T-helper 1 cell treated with Interleukin-12 subunit alpha and Interleukin-12 subunit beta and Interleukin-4 antibody, amounts not matched to agents 30 μg/mL and 1 μg/mL, for 36 hours (primary cell): ENCODE measurements around the gene CEP20.
"Not testable (repeated sequence)": the region's sequence is repeated elsewhere in the genome, so short reads cannot be mapped to it uniquely, and the experiment has no call there.

Source experiments
- H3K27ac Mint-ChIP-seq: one replicate; pipeline ENCODE4 v1.8.0; 2021; ENCODE audit warnings: mild to moderate bottlenecking, mixed read lengths
- H3K27me3 Mint-ChIP-seq: one replicate; pipeline ENCODE4 v1.8.0; 2021; ENCODE audit warnings: low read depth, mixed read lengths
- H3K36me3 Mint-ChIP-seq: one replicate; pipeline ENCODE4 v1.8.0; 2021; ENCODE audit warnings: low read depth, mixed read lengths
- H3K4me1 Mint-ChIP-seq: one replicate; pipeline ENCODE4 v1.8.0; 2021; ENCODE audit warnings: low read depth, mixed read lengths
- H3K4me3 Mint-ChIP-seq: one replicate; pipeline ENCODE4 v1.8.0; 2021; ENCODE audit warnings: mild to moderate bottlenecking, moderate library complexity, mixed read lengths
- H3K9me3 Mint-ChIP-seq: one replicate; pipeline ENCODE4 v1.8.0; 2021; ENCODE audit warnings: mixed read lengths

The CEP20 gene, protein sequence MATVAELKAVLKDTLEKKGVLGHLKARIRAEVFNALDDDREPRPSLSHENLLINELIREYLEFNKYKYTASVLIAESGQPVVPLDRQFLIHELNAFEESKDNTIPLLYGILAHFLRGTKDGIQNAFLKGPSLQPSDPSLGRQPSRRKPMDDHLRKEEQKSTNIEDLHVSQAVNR

DNA sequence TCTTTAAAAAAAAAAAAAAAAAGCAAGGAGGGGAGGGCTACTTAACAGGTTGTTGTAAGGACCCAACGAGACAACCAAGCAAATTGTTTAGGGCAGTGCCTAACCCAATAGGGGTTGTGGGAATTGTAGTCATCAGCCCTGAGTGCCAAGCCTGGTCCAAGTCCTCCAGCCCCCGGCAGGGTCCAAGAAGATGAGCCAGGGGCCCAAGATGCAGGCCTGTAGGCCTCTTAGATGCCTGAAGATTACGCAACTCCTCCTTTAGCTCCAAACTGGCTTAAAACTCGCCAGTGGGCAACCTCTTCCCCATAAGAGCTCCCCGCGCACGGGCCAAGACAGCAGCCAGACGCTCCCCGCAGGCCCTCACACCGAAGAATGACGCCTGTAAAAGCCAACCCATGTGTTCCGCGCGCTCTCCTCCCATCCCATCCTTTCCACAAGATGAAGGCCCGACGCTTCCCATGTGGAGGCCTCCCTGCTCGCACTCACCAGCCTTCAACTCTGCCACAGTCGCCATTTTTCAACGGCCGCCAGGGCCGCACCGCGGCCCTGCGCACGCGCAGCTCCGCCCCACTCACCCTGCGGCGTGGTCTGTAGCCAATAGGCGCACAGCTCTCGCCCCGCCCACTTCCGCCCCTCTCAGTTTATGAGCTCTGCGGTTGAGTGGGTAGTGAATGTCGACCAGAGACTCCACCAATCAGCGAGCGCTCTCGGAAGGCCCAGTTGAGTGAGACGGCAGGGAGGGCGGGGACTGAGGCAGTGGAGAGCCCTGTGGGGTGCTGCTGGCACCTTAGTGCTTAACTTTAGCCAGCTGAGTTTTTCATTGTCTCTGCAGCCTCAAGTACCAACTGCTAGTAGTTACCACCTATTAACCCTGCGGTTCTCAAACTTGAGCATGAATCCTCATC is at the start of gene CEP20:
Gene CEP20, minus strand, starts transcription at position 532 of the 905 bp plus-strand sequence. Its CDS starts 18 bp downstream, at position 514.
- H3K4me3 Mint-ChIP-seq = peak within 1 kb of the TSS; percentile 100
- H3K27ac Mint-ChIP-seq = peak within 1 kb of the TSS; percentile 99

DNA sequence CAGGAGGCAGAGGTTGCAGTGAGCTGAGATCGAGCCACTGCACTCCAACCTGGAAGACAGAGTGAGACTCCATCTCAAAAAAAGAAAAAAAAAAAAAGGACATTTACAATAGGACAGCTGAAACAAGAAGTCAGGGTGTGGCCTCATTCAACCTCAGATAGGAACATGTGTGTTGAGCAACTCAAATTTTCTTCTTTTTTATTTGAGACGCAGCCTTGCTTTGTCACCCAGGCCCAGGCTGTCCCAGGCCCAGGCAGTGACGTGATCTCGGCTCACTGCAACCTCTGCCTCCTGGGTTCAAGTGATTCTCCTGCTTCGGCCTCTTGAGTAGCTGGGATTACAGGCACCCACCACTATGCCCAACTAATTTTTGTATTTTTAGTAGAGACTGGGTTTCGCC is 48.4 kb upstream of the CEP20 start:
- peaks cover 21% of the 10 kb centered on the region for H3K27me3 Mint-ChIP-seq
- H3K9me3 Mint-ChIP-seq, H3K36me3 Mint-ChIP-seq, H3K27ac Mint-ChIP-seq, H3K4me1 Mint-ChIP-seq, H3K4me3 Mint-ChIP-seq: not testable (repeated sequence)

More for the DNA sequence above, at the start of gene CEP20:
- Mint-ChIP-seq H3K9me3 (no peaks in the 10 kb centered on the region), H3K27me3 (no peaks in the 10 kb centered on the region), H3K4me1 (peaks cover 31% of the 10 kb centered on the region), H3K36me3 (peaks cover 12% of the 10 kb centered on the region)

DNA sequence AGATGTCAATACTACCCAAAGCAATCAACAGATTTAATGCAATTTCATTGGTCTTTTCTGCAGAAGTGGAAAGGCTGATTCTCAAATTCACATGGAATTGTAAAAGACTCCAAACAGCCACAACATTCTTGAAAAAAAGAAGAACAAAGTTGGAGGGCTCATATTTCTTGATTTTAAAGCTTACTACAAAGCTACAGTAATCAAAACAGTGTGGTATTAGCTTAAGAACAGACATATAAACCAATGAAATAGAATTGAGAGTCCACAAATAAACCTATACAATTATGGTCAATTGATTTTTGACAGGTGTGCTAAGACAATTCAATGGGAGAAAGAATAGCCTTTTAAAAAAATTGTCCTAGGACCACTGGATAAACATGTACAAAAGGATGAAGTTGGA is 46.6 kb upstream of the CEP20 start:
- Mint-ChIP-seq H3K36me3 (no peaks in the 10 kb centered on the region), H3K27ac (no peak overlapping the region), H3K4me3 (no peak overlapping the region), H3K4me1 (peaks cover under 1% of the 10 kb centered on the region), H3K27me3 (peaks cover 21% of the 10 kb centered on the region), H3K9me3 (no peaks in the 10 kb centered on the region)

DNA sequence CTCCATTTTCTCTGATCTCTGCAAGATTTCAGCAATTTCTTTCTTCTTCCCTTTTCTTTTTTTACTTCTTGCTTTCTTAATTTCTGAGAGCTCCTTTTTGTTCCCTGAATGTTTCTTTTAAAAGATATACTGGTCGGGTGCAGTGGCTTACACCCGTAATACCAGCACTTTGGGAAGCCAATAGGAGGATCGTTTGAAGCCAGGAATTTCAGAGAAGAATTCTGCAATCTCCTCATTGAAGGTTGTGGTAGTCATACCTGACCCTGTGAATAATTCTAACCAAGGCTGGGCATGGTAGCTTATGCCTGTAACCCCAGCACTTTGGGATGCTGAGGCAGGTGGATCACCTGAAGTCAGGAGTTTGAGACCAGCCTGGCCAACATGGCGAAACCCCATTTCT is 45.4 kb upstream of the CEP20 start:
- no peak overlapping the region for H3K4me3 Mint-ChIP-seq
- no peaks in the 10 kb centered on the region for H3K36me3 Mint-ChIP-seq
- H3K27me3 Mint-ChIP-seq = peaks cover 21% of the 10 kb centered on the region

DNA sequence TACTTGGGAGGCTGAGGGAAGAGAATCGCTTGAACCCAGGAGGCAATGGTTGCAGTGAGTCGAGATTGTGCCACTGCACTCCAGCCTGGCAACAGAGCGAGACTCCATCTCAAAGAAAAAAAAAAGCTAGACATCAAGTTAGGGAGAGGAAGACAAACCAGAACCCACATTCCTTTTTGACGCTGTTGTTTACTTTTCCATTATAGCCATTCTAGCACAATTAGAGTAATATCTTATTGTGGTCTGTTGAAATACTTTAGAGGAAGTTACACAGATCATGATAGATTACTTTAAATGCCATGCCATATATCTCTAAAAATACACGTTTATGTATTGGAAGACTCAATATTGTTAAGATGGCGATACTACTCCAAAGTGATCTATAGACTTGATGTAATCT is 44.5 kb upstream of the CEP20 start:
- Mint-ChIP-seq H3K36me3 (no peaks in the 10 kb centered on the region), H3K9me3 (no peaks in the 10 kb centered on the region), H3K27ac (no peak overlapping the region), H3K4me3 (no peak overlapping the region), H3K27me3 (peaks cover 21% of the 10 kb centered on the region), H3K4me1 (no peaks in the 10 kb centered on the region)

More for the DNA sequence above, 45.4 kb upstream of the CEP20 start:
- no peaks in the 10 kb centered on the region for H3K9me3 Mint-ChIP-seq
- H3K4me1 Mint-ChIP-seq = no peaks in the 10 kb centered on the region
- no peak overlapping the region for H3K27ac Mint-ChIP-seq

DNA sequence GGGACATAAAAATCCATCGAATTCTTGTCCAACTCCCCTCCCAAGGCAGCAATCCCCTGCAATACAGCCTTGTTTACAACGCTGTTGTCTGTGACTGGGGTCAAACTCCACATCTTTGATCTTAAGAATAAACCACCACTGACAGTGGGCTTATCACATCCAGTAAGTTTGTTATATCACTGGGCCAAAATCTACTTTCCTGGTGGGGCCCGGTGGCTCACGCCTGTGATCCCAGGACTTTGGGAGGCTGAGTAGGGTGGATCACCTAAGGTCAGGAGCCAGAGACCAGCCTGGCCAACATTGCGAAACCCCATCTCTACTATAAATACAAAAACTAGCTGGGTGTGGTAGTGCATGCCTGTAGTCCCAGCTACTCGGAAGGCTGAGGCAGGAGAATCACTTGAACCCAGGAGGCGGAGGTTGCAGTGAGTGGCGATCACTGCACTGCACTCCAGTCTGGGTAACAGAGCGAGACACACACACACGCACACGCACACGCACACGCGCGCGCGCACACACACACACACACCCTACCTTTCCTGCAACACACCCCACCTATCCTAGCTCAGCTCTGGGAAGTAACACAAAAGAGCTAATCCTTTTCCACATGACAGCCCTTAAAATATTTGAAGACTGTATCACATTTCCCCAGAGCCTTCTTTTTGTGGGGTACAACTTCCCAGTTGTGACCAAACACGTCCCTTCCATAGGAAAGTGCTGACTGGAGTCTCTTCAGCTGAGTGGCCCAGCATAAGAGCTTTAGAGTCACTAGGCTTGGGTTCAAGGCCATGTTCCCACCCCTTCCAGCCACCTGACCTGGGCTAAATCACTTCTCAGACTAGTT is 40.1 kb upstream of the CEP20 start:
- H3K4me3 Mint-ChIP-seq = no peak overlapping the region
- no peaks in the 10 kb centered on the region for H3K4me1 Mint-ChIP-seq
- no peaks in the 10 kb centered on the region for H3K9me3 Mint-ChIP-seq
- H3K36me3 Mint-ChIP-seq = no peaks in the 10 kb centered on the region
- no peak overlapping the region for H3K27ac Mint-ChIP-seq
- peaks cover 8% of the 10 kb centered on the region for H3K27me3 Mint-ChIP-seq

DNA sequence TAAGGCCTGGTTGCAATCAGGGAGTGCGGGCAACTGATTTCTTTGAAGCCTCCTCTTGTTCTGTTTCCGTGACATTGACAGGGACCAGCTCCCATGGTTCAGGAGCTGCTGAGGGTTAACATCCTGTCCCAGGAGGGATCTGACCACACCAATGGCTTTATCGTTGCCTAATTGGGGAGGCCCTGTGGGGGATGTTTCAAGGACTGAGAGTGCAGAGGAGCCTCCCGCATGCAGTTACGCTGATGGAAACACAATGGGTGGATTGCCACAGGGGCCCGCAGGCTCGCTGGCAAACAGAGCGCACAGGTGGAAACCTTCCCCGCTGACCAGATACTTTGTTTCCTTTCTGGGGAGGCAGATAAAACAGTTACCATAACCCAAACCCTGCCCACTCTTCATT is 37.2 kb upstream of the CEP20 start:
- H3K36me3 Mint-ChIP-seq = no peaks in the 10 kb centered on the region
- no peaks in the 10 kb centered on the region for H3K27me3 Mint-ChIP-seq
- no peak overlapping the region for H3K27ac Mint-ChIP-seq
- H3K4me1 Mint-ChIP-seq = no peaks in the 10 kb centered on the region
- no peaks in the 10 kb centered on the region for H3K9me3 Mint-ChIP-seq
- H3K4me3 Mint-ChIP-seq = no peak overlapping the region

DNA sequence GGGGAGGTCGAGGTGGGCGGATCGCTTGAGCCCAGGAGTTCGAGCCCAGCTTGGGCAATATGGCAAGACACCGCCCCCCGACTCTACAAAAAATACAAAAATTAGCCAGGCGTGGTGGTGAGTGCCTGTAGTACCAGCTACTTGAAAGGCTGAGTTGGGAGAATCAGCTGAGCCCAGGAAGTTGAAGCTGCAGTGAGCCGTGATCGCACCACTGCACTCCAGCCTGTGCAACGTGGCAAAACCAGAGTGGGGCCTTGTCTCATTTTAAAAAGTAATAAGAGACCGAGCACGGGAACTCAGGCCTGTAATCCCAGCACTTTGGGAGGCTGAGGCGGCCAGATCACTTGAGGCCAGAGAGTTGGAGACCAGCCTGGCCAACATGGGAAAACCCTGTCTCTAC is 36.6 kb upstream of the CEP20 start:
- Mint-ChIP-seq H3K9me3 (no peaks in the 10 kb centered on the region), H3K36me3 (no peaks in the 10 kb centered on the region), H3K27me3 (no peaks in the 10 kb centered on the region), H3K4me3 (no peak overlapping the region), H3K27ac (no peak overlapping the region), H3K4me1 (no peaks in the 10 kb centered on the region)

DNA sequence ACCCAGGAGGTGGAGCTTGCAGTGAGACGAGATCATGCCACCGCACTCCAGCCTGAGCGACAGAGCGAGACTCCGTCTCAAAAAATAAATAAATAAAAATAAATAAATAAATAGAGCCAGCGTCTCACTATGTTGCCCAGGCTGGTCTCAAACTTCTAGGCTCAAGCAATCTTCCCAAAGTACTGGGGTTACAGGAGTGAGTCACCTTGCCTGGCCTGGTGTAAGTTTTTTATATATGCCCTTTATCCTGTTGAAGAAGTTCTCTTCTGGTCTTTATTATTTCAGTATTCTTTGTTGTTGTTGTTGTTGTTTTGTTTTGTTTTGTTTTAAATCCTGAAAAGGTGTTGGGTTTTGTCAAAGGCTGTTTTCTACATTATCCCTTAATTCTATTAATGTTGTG is 30.9 kb upstream of the CEP20 start:
- Mint-ChIP-seq H3K4me1 (no peaks in the 10 kb centered on the region), H3K27me3 (no peaks in the 10 kb centered on the region), H3K36me3 (no peaks in the 10 kb centered on the region), H3K4me3 (no peak overlapping the region), H3K27ac (no peak overlapping the region), H3K9me3 (peaks cover 8% of the 10 kb centered on the region)

DNA sequence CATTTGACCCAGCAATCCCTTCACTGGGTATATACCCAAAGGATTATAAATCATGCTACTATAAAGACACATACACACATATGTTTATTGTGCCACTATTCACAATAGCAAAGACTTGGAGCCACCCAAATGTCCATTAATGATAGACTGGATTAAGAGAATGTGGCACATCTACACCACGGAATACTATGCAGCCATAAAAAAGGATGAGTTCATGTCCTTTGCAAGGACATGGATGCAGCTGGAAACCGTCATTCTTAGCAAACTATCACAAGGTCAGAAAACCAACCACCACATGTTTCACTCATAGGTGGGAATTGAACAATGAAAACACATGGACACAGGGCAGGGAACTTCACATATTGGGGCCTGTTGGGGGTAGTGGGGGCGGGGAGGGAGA is 29.9 kb upstream of the CEP20 start:
- H3K36me3 Mint-ChIP-seq, H3K4me3 Mint-ChIP-seq, H3K27me3 Mint-ChIP-seq, H3K27ac Mint-ChIP-seq, H3K9me3 Mint-ChIP-seq, H3K4me1 Mint-ChIP-seq: not testable (repeated sequence)

DNA sequence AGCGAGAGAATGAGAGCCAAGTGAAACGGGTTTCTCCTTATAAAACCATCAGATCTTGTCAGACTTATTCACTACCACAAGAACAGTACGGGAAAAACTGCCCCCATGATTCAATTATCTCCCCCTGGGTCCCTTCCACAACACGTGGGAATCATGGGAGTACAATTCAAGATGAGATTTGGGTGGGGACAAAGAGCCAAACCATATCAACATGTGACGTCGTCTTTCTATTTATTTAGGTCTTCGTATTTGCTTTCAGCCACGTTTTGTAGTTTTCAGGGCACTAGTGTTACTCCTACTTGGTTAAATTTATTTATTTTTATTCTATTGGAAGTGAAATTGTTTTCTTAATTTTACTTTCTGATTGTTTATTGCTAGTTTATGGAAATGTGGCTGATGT is 27.9 kb upstream of the CEP20 start:
- H3K36me3 Mint-ChIP-seq = peaks cover 3% of the 10 kb centered on the region
- no peak overlapping the region for H3K27ac Mint-ChIP-seq
- H3K27me3 Mint-ChIP-seq = no peaks in the 10 kb centered on the region
- peaks cover 8% of the 10 kb centered on the region for H3K9me3 Mint-ChIP-seq
- H3K4me3 Mint-ChIP-seq = no peak overlapping the region
- H3K4me1 Mint-ChIP-seq = peaks cover 13% of the 10 kb centered on the region

DNA sequence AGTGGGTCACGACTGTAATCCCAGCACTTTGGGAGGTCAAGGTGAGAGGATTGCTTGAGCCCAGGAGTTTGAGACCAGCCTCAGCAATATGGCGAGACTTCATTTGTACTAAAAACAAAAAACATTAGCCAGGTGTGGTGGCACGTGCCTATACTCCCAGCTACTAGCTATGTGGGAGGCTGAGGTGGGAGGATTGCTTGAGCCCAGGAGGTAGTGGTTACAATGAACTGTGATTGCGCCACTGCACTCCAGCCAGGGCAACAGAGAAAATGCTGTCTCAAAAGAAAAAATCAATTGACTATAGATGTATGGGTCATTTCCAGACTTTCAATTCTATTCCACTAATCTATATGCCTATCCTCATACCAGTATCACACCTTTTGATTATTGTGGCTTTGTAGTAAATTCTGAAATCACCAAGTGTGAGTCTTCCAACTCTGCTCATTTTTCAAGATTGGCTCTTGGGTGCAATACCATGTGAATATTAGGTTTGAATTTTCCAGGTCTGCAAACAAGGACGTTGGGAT is 27.2 kb upstream of the CEP20 start:
- Mint-ChIP-seq H3K27me3 (no peaks in the 10 kb centered on the region), H3K4me3 (no peak overlapping the region), H3K4me1 (peaks cover 16% of the 10 kb centered on the region), H3K27ac (no peak overlapping the region), H3K9me3 (peaks cover 8% of the 10 kb centered on the region), H3K36me3 (peaks cover 6% of the 10 kb centered on the region)

DNA sequence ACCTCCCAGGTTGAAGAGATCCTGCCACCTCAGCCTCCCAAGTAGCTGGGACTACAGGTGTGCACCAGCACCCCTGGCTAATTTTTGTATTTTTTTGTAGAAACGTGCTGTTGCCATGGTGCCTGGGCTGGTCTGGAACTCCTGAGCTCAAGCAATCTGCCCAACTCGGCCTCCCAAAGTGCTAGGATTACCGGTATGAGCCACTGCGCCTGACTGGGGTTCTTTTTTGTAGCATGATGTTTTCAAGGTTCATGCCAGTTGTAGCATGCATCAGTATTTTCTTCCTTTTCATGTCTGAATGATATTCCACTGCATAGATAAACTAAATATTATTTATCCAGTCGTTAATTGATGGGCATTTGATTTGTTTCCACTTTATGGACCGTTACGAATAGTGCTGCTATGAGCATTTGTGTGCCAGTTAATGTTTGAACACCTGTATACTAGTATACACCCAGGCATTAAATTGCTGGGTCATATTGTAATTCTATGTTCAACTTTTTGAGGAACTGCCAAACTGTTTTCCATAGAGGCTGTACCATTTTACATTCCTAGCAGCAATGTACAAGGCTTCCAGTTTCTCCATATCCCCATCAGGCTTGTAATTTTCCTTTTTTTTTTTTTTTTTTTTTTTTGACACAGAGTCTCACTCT is 24.8 kb upstream of the CEP20 start:
- no peaks in the 10 kb centered on the region for H3K27me3 Mint-ChIP-seq
- H3K4me3 Mint-ChIP-seq = peak overlapping the region; percentile 64
- H3K4me1 Mint-ChIP-seq = peaks cover 16% of the 10 kb centered on the region
- H3K36me3 Mint-ChIP-seq = peaks cover 6% of the 10 kb centered on the region
- peaks cover 8% of the 10 kb centered on the region for H3K9me3 Mint-ChIP-seq
- peak overlapping the region; percentile 77 for H3K27ac Mint-ChIP-seq

DNA sequence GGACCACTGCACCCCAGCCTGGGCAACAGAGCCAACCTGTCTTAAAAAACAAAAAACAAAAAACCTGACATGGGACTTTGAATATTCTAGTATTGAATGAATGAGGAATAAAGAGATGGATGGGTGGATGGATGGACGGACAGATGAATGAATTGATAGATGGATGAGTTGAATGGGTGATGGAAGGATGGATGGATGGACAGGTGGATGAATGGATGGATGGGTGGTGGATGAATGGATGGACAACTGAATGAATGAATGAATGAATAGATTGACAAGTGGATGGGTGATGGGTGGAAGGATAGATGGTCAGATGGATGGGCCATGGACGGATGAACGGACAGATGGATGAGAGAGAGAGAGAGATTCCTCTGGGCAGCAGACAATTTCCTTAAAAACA is 22.8 kb upstream of the CEP20 start:
- Mint-ChIP-seq H3K27me3 (no peaks in the 10 kb centered on the region), H3K4me3 (peak overlapping the region; percentile 13), H3K27ac (peak overlapping the region; percentile 3), H3K36me3 (peaks cover 6% of the 10 kb centered on the region), H3K9me3 (peaks cover 8% of the 10 kb centered on the region), H3K4me1 (peaks cover 18% of the 10 kb centered on the region)
